Measurements from ENCODE around the gene METTL26.

Gene METTL26

GRCh38 chr16:668519-669171 is 32.5 kb upstream of the METTL26 start:
- Histone ChIP-seq H3K36me3 (ENCODE audit: control insufficient read depth in 5 of 5, insufficient read depth in 5 of 5, low read length in 5 of 5) (peaks cover 0 to 46% (median 44%) of the 10 kb centered on the region in 5 donors), H3K27ac (ENCODE audit: low read depth, low read length) (peak overlapping the region; percentile 62)

GRCh38 chr16:667780-668518 is 31.8 kb upstream of the METTL26 start, which contains the start of gene RHOT2:
TSS of gene RHOT2 (plus strand) at chr16:668132. CDS start at chr16:668200, 68 bp downstream.
- Histone ChIP-seq H3K4me3 (ENCODE audit: low read depth in 1 of 5, low read length in 5 of 5) (peak within 1 kb of the TSS; percentile 17 to 80 (median 75)), H3K4me1 (ENCODE audit: control insufficient read depth in 5 of 5, insufficient read depth in 5 of 5, low read length in 5 of 5) (peaks cover 2 to 24% (median 21%) of the 10 kb centered on the region in 5 donors), H3K27me3 (ENCODE audit: control insufficient read depth in 5 of 5, insufficient read depth in 4 of 5, low read length in 5 of 5) (no peaks in the 10 kb centered on the region), H3K27ac (ENCODE audit: low read depth, low read length) (peak within 1 kb of the TSS; percentile 62), H3K36me3 (ENCODE audit: control insufficient read depth in 5 of 5, insufficient read depth in 5 of 5, low read length in 5 of 5) (peaks cover 0 to 39% (median 37%) of the 10 kb centered on the region in 5 donors), H3K9ac (ENCODE audit: low read length in 5 of 5) (peak within 1 kb of the TSS; percentile 26 to 96 (median 84)), H3K9me3 (ENCODE audit: control insufficient read depth in 5 of 5, low read length in 5 of 5) (no peaks in the 10 kb centered on the region)

More at GRCh38 chr16:668519-669171, 32.5 kb upstream of the METTL26 start:
- Histone ChIP-seq H3K4me3 (ENCODE audit: low read depth in 1 of 5, low read length in 5 of 5) (peak overlapping the region in 4 of 5 donors; percentile 67 to 80 (median 76)), H3K4me1 (ENCODE audit: control insufficient read depth in 5 of 5, insufficient read depth in 5 of 5, low read length in 5 of 5) (peaks cover 2 to 24% (median 21%) of the 10 kb centered on the region in 5 donors), H3K27me3 (ENCODE audit: control insufficient read depth in 5 of 5, insufficient read depth in 4 of 5, low read length in 5 of 5) (no peaks in the 10 kb centered on the region), H3K9me3 (ENCODE audit: control insufficient read depth in 5 of 5, low read length in 5 of 5) (no peaks in the 10 kb centered on the region), H3K9ac (ENCODE audit: low read length in 5 of 5) (peak overlapping the region; percentile 26 to 96 (median 84))

- Histone ChIP-seq H3K4me3 (ENCODE audit: low read depth in 1 of 5, low read length in 5 of 5) (peak overlapping the region; percentile 17 to 80 (median 44)), H3K9ac (ENCODE audit: low read length in 5 of 5) (peak overlapping the region in 4 of 5 donors; percentile 10 to 85 (median 68)), H3K27me3 (ENCODE audit: control insufficient read depth in 5 of 5, insufficient read depth in 4 of 5, low read length in 5 of 5) (no peaks in the 10 kb centered on the region), H3K36me3 (ENCODE audit: control insufficient read depth in 5 of 5, insufficient read depth in 5 of 5, low read length in 5 of 5) (peaks cover 0 to 32% (median 30%) of the 10 kb centered on the region in 5 donors), H3K9me3 (ENCODE audit: control insufficient read depth in 5 of 5, low read length in 5 of 5) (no peaks in the 10 kb centered on the region), H3K27ac (ENCODE audit: low read depth, low read length) (peak overlapping the region; percentile 62), H3K4me1 (ENCODE audit: control insufficient read depth in 5 of 5, insufficient read depth in 5 of 5, low read length in 5 of 5) (peaks cover 2 to 24% (median 21%) of the 10 kb centered on the region in 5 donors)
Observed at GRCh38 chr16:667113-667779, 31.1 kb upstream of the METTL26 start.

- Histone ChIP-seq H3K4me3 (ENCODE audit: low read depth in 1 of 5, low read length in 5 of 5) (no peak overlapping the region), H3K9me3 (ENCODE audit: control insufficient read depth in 5 of 5, low read length in 5 of 5) (no peaks in the 10 kb centered on the region), H3K4me1 (ENCODE audit: control insufficient read depth in 5 of 5, insufficient read depth in 5 of 5, low read length in 5 of 5) (peaks cover 2 to 26% (median 21%) of the 10 kb centered on the region in 5 donors), H3K36me3 (ENCODE audit: control insufficient read depth in 5 of 5, insufficient read depth in 5 of 5, low read length in 5 of 5) (peaks cover 0 to 25% (median 24%) of the 10 kb centered on the region in 5 donors), H3K27ac (ENCODE audit: low read depth, low read length) (no peak overlapping the region), H3K9ac (ENCODE audit: low read length in 5 of 5) (no peak overlapping the region), H3K27me3 (ENCODE audit: control insufficient read depth in 5 of 5, insufficient read depth in 4 of 5, low read length in 5 of 5) (no peaks in the 10 kb centered on the region)
Observed at GRCh38 chr16:666572-666971, 30.5 kb upstream of the METTL26 start.

GRCh38 chr16:662597-662996 is 26.5 kb upstream of the METTL26 start:
- H3K9ac ChIP-seq (ENCODE audit: low read length in 5 of 5) = no peak overlapping the region
- H3K36me3 ChIP-seq (ENCODE audit: control insufficient read depth in 5 of 5, insufficient read depth in 5 of 5, low read length in 5 of 5) = peaks cover 0 to 12% (median 0%) of the 10 kb centered on the region in 5 donors
- no peaks in the 10 kb centered on the region for H3K9me3 ChIP-seq (ENCODE audit: control insufficient read depth in 5 of 5, low read length in 5 of 5)
- no peak overlapping the region for H3K4me3 ChIP-seq (ENCODE audit: low read depth in 1 of 5, low read length in 5 of 5)
- no peaks in the 10 kb centered on the region for H3K27me3 ChIP-seq (ENCODE audit: control insufficient read depth in 5 of 5, insufficient read depth in 4 of 5, low read length in 5 of 5)
- no peak overlapping the region for H3K27ac ChIP-seq (ENCODE audit: low read depth, low read length)
- H3K4me1 ChIP-seq (ENCODE audit: control insufficient read depth in 5 of 5, insufficient read depth in 5 of 5, low read length in 5 of 5) = peaks cover 2 to 21% (median 18%) of the 10 kb centered on the region in 5 donors

- H3K4me3 ChIP-seq (ENCODE audit: low read depth in 1 of 5, low read length in 5 of 5) = no peak overlapping the region
- H3K27ac ChIP-seq (ENCODE audit: low read depth, low read length) = no peak overlapping the region
- no peaks in the 10 kb centered on the region for H3K27me3 ChIP-seq (ENCODE audit: control insufficient read depth in 5 of 5, insufficient read depth in 4 of 5, low read length in 5 of 5)
- no peak overlapping the region for H3K9ac ChIP-seq (ENCODE audit: low read length in 5 of 5)
- H3K36me3 ChIP-seq (ENCODE audit: control insufficient read depth in 5 of 5, insufficient read depth in 5 of 5, low read length in 5 of 5) = peaks cover 0 to 12% (median 0%) of the 10 kb centered on the region in 5 donors
- H3K4me1 ChIP-seq (ENCODE audit: control insufficient read depth in 5 of 5, insufficient read depth in 5 of 5, low read length in 5 of 5) = peaks cover 0 to 16% (median 13%) of the 10 kb centered on the region in 5 donors
- H3K9me3 ChIP-seq (ENCODE audit: control insufficient read depth in 5 of 5, low read length in 5 of 5) = no peaks in the 10 kb centered on the region
Observed at GRCh38 chr16:662095-662494, 26.0 kb upstream of the METTL26 start.

- H3K4me3 ChIP-seq (ENCODE audit: low read depth in 1 of 5, low read length in 5 of 5) = peak overlapping the region in 2 of 5 donors; percentile 29 to 50
- H3K9ac ChIP-seq (ENCODE audit: low read length in 5 of 5) = peak overlapping the region in 1 of 5 donors; percentile 64
- no peak overlapping the region for H3K27ac ChIP-seq (ENCODE audit: low read depth, low read length)
- peaks cover 0 to 16% (median 5%) of the 10 kb centered on the region in 5 donors for H3K36me3 ChIP-seq (ENCODE audit: control insufficient read depth in 5 of 5, insufficient read depth in 5 of 5, low read length in 5 of 5)
- no peaks in the 10 kb centered on the region for H3K9me3 ChIP-seq (ENCODE audit: control insufficient read depth in 5 of 5, low read length in 5 of 5)
- H3K27me3 ChIP-seq (ENCODE audit: control insufficient read depth in 5 of 5, insufficient read depth in 4 of 5, low read length in 5 of 5) = no peaks in the 10 kb centered on the region
- peaks cover 0 to 14% (median 12%) of the 10 kb centered on the region in 5 donors for H3K4me1 ChIP-seq (ENCODE audit: control insufficient read depth in 5 of 5, insufficient read depth in 5 of 5, low read length in 5 of 5)
Observed at GRCh38 chr16:661184-661821, 25.2 kb upstream of the METTL26 start.

- no peak overlapping the region for H3K27ac ChIP-seq (ENCODE audit: low read depth, low read length)
- H3K4me3 ChIP-seq (ENCODE audit: low read depth in 1 of 5, low read length in 5 of 5) = peak overlapping the region in 2 of 5 donors; percentile 45 to 50
- H3K4me1 ChIP-seq (ENCODE audit: control insufficient read depth in 5 of 5, insufficient read depth in 5 of 5, low read length in 5 of 5) = peaks cover 0 to 14% (median 12%) of the 10 kb centered on the region in 5 donors
- H3K36me3 ChIP-seq (ENCODE audit: control insufficient read depth in 5 of 5, insufficient read depth in 5 of 5, low read length in 5 of 5) = peaks cover 0 to 19% (median 8%) of the 10 kb centered on the region in 5 donors
- peak overlapping the region in 1 of 5 donors; percentile 64 for H3K9ac ChIP-seq (ENCODE audit: low read length in 5 of 5)
- H3K27me3 ChIP-seq (ENCODE audit: control insufficient read depth in 5 of 5, insufficient read depth in 4 of 5, low read length in 5 of 5) = no peaks in the 10 kb centered on the region
- H3K9me3 ChIP-seq (ENCODE audit: control insufficient read depth in 5 of 5, low read length in 5 of 5) = no peaks in the 10 kb centered on the region
Observed at GRCh38 chr16:660459-661183, 24.5 kb upstream of the METTL26 start.

- Histone ChIP-seq H3K36me3 (ENCODE audit: control insufficient read depth in 5 of 5, insufficient read depth in 5 of 5, low read length in 5 of 5) (peaks cover 0 to 24% (median 13%) of the 10 kb centered on the region in 5 donors), H3K4me3 (ENCODE audit: low read depth in 1 of 5, low read length in 5 of 5) (peak overlapping the region in 2 of 5 donors; percentile 45 to 49), H3K9ac (ENCODE audit: low read length in 5 of 5) (no peak overlapping the region), H3K27me3 (ENCODE audit: control insufficient read depth in 5 of 5, insufficient read depth in 4 of 5, low read length in 5 of 5) (no peaks in the 10 kb centered on the region), H3K27ac (ENCODE audit: low read depth, low read length) (no peak overlapping the region), H3K9me3 (ENCODE audit: control insufficient read depth in 5 of 5, low read length in 5 of 5) (no peaks in the 10 kb centered on the region), H3K4me1 (ENCODE audit: control insufficient read depth in 5 of 5, insufficient read depth in 5 of 5, low read length in 5 of 5) (peaks cover 0 to 14% (median 12%) of the 10 kb centered on the region in 5 donors)
Observed at GRCh38 chr16:660132-660458, 24.0 kb upstream of the METTL26 start.
